Karpas-422 (cell line): ENCODE results near the gene ARV1. TPM values are rescaled to one million over a fixed set of nuclear protein-coding genes. Genes with fewer than 3 reads are reported as not detected.

ENCODE experiments used
- DNase-seq: peaks from one replicate; pipeline ENCODE4 v3.0.0-alpha.2; 2015
- H2AFZ ChIP-seq: fragments of 200-600 bp; sonication (generic); 2 replicates; pipeline ENCODE4 v1.6.1; 2014; ENCODE audit warnings: antibody characterized with exemption, low read length, mixed read lengths
- H3K27ac ChIP-seq: fragments of 200-600 bp; sonication (generic); 2 replicates; pipeline ENCODE4 v1.5.1; 2014; ENCODE audit warnings: mild to moderate bottlenecking, low read length, moderate library complexity
- H3K27me3 ChIP-seq: fragments of 200-600 bp; sonication (generic); 2 replicates; pipeline ENCODE4 v1.6.1; 2014; ENCODE audit warnings: low read length, mixed read lengths
- H3K36me3 ChIP-seq: fragments of 200-600 bp; sonication (generic); 2 replicates; pipeline ENCODE4 v1.6.1; 2014; ENCODE audit warnings: low read length, mixed read lengths; ENCODE audit not compliant: insufficient read depth
- H3K4me1 ChIP-seq: fragments of 200-600 bp; sonication (generic); 2 replicates; pipeline ENCODE4 v1.6.1; 2014; ENCODE audit warnings: mild to moderate bottlenecking, low read length, mixed read lengths
- H3K4me2 ChIP-seq: fragments of 200-600 bp; sonication (generic); 2 replicates; pipeline ENCODE4 v1.6.1; 2014; ENCODE audit warnings: low read length, low read depth, mild to moderate bottlenecking; ENCODE audit not compliant: poor library complexity, severe bottlenecking
- H3K4me3 ChIP-seq: fragments of 200-600 bp; sonication (generic); 2 replicates; pipeline ENCODE4 v1.5.1; 2014; ENCODE audit warnings: mild to moderate bottlenecking, antibody characterized with exemption, low read length, mixed read lengths
- H3K79me2 ChIP-seq: fragments of 200-600 bp; sonication (generic); 2 replicates; pipeline ENCODE4 v1.6.1; 2014; ENCODE audit warnings: mild to moderate bottlenecking, low read length, mixed read lengths
- H3K9ac ChIP-seq: fragments of 200-600 bp; sonication (generic); 2 replicates; pipeline ENCODE4 v1.6.0; 2014; ENCODE audit warnings: low read length
- H3K9me2 ChIP-seq: fragments of 200-600 bp; sonication (generic), shearing (Covaris generic); replicated peaks from 2 replicates; pipeline ENCODE4 v1.6.0; 2014; ENCODE audit warnings: mild to moderate bottlenecking, low read length, moderate library complexity; ENCODE audit not compliant: insufficient read depth
- H3K9me3 ChIP-seq: fragments of 300-700, 200-600 bp; sonication (generic); 2 replicates; pipeline ENCODE4 v1.6.1; 2014; ENCODE audit warnings: low read length, mixed read lengths
- H4K20me1 ChIP-seq: fragments of 200-600 bp; sonication (generic); 2 replicates; pipeline ENCODE4 v1.6.1; 2014; ENCODE audit warnings: mild to moderate bottlenecking, antibody characterized with exemption, low read length, low read depth; ENCODE audit not compliant: insufficient read depth
- total RNA-seq: library from RNA; depleted of rRNA; stranded (reverse); fragments of >200 nt; shearing (Covaris generic); gene quantifications from 2 replicates; pipeline ENCODE4 v1.2.3, GENCODE V29; 2014; ENCODE audit warnings: low replicate concordance

Gene ARV1
- total RNA-seq, 1 experiment from 2014 or later = 35.1 TPM

DNA sequence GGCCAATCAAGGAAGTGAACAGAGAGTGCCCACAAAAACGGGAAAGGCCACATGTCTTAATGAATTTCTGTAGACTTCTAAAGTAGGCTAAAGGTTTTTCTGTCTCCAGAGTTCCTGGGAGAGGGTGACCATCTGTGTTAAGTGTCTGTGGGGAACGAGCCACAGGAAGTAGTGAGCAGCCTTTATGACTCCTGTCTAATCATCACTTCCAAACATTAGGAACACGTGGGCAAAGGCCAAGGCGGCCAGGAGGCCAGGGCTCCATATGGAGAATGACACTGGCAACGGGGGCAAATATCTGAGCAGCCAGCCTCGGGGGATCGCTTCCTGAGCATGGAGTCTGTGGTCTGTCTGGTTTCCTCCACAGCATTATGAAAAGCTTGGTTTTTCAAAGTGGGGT lies 54.1 kb downstream of the ARV1 start:
- peaks cover 75% of the 10 kb centered on the region for H3K79me2 ChIP-seq
- H2AFZ ChIP-seq = no peak overlapping the region
- H3K4me2 ChIP-seq = no peak overlapping the region

DNA sequence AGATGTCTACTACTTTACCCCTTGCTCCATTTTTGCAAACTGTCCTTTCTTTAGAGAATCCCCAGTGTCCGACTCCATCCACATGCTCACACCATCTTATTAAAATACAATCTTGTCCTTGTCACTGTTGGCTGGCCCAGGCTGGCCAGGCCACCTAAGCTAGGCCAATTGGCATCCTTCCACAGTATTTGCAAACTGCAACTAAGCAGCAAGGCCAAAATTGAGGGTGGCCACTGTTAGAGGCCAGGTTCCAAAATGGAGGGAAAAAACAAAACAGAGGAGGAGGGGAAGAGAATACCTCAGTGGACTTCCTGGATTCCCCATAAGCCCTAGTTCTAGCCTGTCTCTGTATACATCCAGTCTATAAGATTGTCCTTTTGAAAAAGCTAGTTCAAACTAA lies 56.9 kb downstream of the ARV1 start:
- Histone ChIP-seq H3K27me3 (no peaks in the 10 kb centered on the region), H4K20me1 (0 out of 2 replicates have a peak, but pooled peaks cover 9% of the 10 kb centered on the region), H2AFZ (no peak overlapping the region), H3K36me3 (no peaks in the 10 kb centered on the region), H3K9me2 (no peaks in the 10 kb centered on the region), H3K27ac (no peak overlapping the region), H3K4me1 (peaks cover 45% of the 10 kb centered on the region), H3K4me2 (no peak overlapping the region), H3K9ac (no peak overlapping the region), H3K4me3 (no peak overlapping the region), H3K9me3 (no peaks in the 10 kb centered on the region), H3K79me2 (peaks cover 75% of the 10 kb centered on the region)
- no peak for DNase-seq

More for the DNA sequence above, 54.1 kb downstream of the ARV1 start:
- Histone ChIP-seq H3K4me3 (no peak overlapping the region), H3K27me3 (no peaks in the 10 kb centered on the region), H3K27ac (no peak overlapping the region), H3K9me2 (no peaks in the 10 kb centered on the region), H3K9me3 (no peaks in the 10 kb centered on the region), H4K20me1 (0 out of 2 replicates have a peak, but pooled peaks cover 4% of the 10 kb centered on the region), H3K4me1 (peaks cover 26% of the 10 kb centered on the region), H3K36me3 (no peaks in the 10 kb centered on the region), H3K9ac (no peak overlapping the region)
- no peak for DNase-seq

DNA sequence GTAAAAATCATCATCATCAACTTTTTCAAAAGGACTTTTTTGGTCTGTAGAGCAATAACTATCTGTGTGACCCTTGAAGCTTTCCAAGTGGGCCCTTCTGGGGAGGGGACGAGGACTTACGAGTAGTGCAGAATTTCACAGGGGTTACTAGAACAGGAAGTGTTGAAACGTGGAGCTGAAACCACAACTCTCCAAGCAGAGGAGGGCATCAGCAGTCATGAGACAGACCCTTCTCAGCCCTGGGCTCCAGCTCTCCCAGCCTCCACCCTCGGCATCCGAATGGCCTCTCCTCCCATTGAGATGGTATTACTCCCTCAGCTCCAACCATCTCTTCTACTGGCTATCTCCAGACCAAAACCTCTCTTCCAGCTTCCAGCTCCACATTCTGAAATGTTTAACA lies 57.5 kb downstream of the ARV1 start:
- Histone ChIP-seq H3K27me3 (no peaks in the 10 kb centered on the region), H3K79me2 (peaks cover 71% of the 10 kb centered on the region), H4K20me1 (0 out of 2 replicates have a peak, but pooled peaks cover 9% of the 10 kb centered on the region), H3K36me3 (no peaks in the 10 kb centered on the region), H3K4me2 (no peak overlapping the region), H3K4me1 (peaks cover 45% of the 10 kb centered on the region), H3K9me3 (no peaks in the 10 kb centered on the region), H2AFZ (no peak overlapping the region), H3K27ac (no peak overlapping the region), H3K4me3 (no peak overlapping the region), H3K9me2 (no peaks in the 10 kb centered on the region), H3K9ac (no peak overlapping the region)
- DNase-seq = no peak

DNA sequence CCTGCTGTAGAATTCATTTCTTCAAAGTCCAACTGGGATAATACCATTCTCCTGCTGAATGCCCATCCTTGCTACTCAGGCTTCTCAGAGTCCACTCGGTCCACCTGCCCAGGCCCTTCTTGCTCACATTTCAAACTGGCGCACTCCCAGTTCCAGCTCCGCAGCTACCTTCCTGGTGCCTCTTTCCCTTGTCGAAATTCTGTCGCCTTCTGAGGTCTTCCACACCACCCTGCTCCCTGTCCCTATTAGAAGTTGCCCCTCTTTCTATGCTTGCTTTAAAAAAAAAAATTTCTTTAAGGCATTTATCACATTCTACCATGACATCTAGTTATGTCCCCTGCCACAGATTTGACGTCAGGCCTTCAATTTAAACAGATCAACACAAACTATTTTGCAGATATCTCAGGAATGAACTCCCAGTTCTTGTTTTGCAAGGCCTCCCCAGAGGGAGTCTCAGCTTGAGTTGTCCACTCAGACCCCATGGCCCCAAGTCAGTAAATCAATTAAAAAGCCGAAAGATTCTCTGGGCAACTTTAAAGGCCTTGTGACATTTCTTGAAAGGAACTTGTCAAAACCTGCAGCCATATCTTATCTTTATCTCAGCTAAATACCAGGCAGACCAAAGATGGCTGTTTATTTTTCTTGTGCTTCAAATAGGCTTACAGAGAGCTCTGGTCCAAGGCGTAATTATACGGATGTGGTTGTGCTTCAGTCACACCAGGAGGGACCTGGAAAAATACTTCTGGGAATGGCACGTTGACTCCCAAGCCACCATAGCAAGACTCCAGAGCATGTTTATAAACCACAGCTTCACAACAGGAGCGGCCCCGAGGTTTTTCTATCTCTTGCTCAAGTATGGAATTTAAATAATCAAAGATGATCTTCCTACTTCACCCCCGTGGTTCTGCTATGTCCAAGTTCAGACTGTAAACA lies 59.0 kb downstream of the ARV1 start:
- peaks cover 45% of the 10 kb centered on the region for H3K4me1 ChIP-seq
- H3K4me3 ChIP-seq = peak overlapping the region; percentile 84; the same call in 1 of the 2 replicates
- H3K79me2 ChIP-seq = peaks cover 60% of the 10 kb centered on the region
- 0 out of 2 replicates have a peak, but pooled peaks cover 9% of the 10 kb centered on the region for H4K20me1 ChIP-seq
- H3K9me3 ChIP-seq = no peaks in the 10 kb centered on the region
- no peaks in the 10 kb centered on the region for H3K27me3 ChIP-seq
- H3K9me2 ChIP-seq = no peaks in the 10 kb centered on the region
- no peak overlapping the region for H3K27ac ChIP-seq
- no peak for DNase-seq
- no peak overlapping the region for H2AFZ ChIP-seq
- no peaks in the 10 kb centered on the region for H3K36me3 ChIP-seq
- 0 out of 2 replicates have a peak overlapping the region, but pooled peaks have one; percentile 76 for H3K9ac ChIP-seq
- H3K4me2 ChIP-seq = peak overlapping the region; percentile 92

DNA sequence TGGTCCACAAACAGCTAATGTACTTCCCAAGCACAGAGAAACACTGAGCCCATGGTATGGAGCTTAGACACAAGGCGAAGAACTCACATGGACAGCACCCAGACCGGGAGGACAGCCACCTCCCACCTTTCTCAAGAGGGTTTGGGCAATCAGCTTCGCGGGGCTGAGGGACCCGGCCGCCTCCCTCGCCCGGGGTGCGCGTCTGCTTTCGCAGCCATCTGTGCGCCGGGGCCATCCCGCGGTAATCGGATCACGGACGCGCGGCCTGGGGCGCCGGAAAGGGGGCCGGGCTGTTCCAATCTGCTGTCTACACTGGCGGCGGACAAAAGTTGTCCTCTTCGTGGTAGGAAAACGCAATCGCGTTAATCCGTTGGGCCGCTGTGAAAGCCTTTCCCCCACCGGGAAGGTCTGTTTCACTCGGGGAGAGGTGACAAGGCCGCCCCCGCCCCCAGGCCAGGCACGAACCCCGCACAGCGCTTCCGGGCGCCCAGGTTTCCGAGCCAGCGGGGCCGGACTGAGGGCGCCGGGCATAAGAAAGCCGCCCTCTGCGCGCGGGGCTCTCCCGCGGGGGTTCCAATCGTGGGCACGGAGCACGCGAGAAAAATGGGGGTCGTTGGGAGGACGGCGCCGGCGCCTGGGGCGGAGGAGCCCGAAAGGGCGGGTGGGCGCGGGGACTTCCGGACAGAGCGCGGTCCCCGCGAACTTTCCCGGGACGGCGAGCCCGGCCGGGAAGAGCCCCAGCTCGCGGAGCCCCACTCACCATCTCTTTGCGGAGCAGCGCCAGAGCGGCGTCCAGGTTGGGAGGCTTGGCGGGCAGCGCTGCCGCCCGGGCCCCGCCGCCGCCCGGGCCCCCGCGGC lies 60.5 kb downstream of the ARV1 start:
- 0 out of 2 replicates have a peak, but pooled peaks cover 9% of the 10 kb centered on the region for H4K20me1 ChIP-seq
- H3K4me3 ChIP-seq = peak overlapping the region; percentile 84
- peak overlapping the region; percentile 92 for H3K4me2 ChIP-seq
- H3K27me3 ChIP-seq = no peaks in the 10 kb centered on the region
- H3K36me3 ChIP-seq = no peaks in the 10 kb centered on the region
- peaks cover 45% of the 10 kb centered on the region for H3K79me2 ChIP-seq
- H3K9ac ChIP-seq = peak overlapping the region; percentile 76
- H3K4me1 ChIP-seq = peaks cover 45% of the 10 kb centered on the region
- H3K27ac ChIP-seq = no peak overlapping the region
- peak overlapping the region; percentile 80 for H2AFZ ChIP-seq
- no peaks in the 10 kb centered on the region for H3K9me3 ChIP-seq
- peak; percentile 74 for DNase-seq
- no peaks in the 10 kb centered on the region for H3K9me2 ChIP-seq

DNA sequence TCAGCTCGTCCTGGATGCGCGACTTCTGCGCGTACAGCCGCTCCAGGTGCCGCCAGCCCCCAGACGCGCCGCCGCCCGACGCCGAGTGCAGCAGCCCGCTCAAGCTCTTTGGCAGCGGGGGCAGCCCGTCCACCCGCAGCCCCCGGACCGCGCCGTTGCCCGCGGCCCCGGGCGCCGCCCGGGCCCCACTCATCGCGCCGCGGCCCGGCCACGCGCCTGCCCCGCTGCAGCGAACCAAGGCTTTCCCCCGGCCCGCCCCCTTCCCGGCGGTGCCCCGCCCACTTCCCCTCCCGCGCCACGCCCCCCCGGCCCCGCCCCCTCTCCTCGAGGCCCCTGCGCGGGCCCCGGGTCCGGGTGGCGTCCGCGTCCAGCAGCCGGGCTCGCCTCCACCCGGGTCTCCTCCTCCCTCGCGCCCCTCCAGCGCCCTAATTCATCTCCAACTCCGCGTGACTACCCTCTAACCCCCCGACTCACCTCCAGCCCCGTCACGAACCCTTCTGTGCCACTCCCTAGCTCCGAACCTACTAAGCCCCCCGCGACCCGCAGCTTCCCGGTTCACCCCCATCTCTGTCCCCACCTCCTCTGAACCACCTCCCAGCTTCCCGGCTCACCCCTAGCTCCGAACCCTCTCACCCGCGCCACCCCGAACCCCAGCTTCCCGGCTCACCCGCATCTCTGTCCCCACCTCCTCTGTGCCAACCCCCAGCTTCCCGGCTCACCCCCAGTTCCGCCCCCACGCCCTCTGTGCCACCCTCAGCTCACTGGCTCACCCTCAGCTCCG lies 61.3 kb downstream of the ARV1 start, which contains the start of gene FAM89A:
FAM89A (minus strand) TSS at position 236 of the 781 bp plus-strand sequence; CDS start at position 193, 43 bp downstream.
- no peaks in the 10 kb centered on the region for H3K9me2 ChIP-seq
- DNase-seq = peak; percentile 75
- peak within 1 kb of the TSS; percentile 76 for H3K9ac ChIP-seq
- peaks cover 44% of the 10 kb centered on the region for H3K4me1 ChIP-seq
- H3K27me3 ChIP-seq = no peaks in the 10 kb centered on the region
- no peak within 1 kb of the TSS for H3K27ac ChIP-seq
- no peaks in the 10 kb centered on the region for H3K9me3 ChIP-seq
- peak within 1 kb of the TSS; percentile 84 for H3K4me3 ChIP-seq
- H2AFZ ChIP-seq = peak within 1 kb of the TSS; percentile 80
- H4K20me1 ChIP-seq = 0 out of 2 replicates have a peak, but pooled peaks cover 9% of the 10 kb centered on the region
- H3K79me2 ChIP-seq = peaks cover 39% of the 10 kb centered on the region
- H3K4me2 ChIP-seq = peak within 1 kb of the TSS; percentile 92
- no peaks in the 10 kb centered on the region for H3K36me3 ChIP-seq

DNA sequence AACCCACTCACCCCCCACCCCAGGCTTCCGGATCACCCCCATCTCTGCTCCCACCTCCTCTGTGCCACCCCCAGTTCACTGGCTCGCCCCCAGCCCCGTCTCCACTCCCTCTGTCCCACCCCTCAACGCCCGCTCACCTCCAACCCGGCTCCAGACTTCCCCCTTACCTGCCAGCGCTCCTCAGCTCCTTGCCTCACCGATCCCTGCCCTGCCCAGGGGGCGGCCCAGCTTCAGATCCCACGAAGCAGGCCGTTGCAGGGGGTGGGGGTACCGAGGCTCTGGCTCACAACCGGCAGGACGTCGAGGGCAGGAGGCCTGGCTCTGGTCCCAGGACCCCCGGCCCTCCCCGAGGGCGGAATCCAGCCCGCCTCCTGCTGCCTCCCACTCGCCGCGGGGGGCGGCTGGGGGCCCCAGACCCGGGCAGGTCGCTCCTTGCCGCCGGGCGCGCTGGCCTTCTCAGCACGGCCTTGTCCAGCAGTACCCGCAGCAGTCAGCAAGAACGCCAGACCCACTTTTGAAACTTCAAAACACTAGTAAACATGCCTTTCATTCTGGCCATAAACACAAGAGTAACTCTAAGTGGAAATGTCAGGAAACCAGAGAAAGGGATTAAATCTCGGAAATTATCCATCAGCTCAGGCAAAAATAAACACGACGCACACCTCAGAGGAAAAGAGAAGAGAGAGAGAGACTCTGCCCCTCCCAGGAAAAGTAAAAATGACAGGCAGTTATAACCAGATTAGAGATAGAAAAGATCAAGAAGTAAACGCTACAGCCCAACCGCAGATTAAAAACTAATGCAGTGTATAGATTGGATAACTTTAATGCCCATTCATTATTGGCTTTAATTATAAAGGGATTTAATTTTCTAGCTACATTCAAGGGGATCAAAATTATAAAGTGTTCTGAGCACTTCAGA lies 62.2 kb downstream of the ARV1 start:
- Histone ChIP-seq H3K4me2 (no peak overlapping the region), H4K20me1 (0 out of 2 replicates have a peak, but pooled peaks cover 9% of the 10 kb centered on the region), H3K27ac (no peak overlapping the region), H3K9me2 (no peaks in the 10 kb centered on the region), H3K9me3 (no peaks in the 10 kb centered on the region), H3K36me3 (no peaks in the 10 kb centered on the region), H3K4me3 (no peak overlapping the region), H3K27me3 (no peaks in the 10 kb centered on the region), H3K79me2 (peaks cover 31% of the 10 kb centered on the region), H3K4me1 (peaks cover 35% of the 10 kb centered on the region), H2AFZ (no peak overlapping the region), H3K9ac (no peak overlapping the region)
- DNase-seq = no peak
